GM21515 (cell line): ENCODE data around the gene FAM200B.

Experiments
- ATAC-seq: cut with Tn5 transposase; IDR thresholded peaks from one replicate; pipeline ENCODE4 v1.9.1; 2021; ENCODE audit not compliant: unreplicated experiment

FAM200B gene

DNA sequence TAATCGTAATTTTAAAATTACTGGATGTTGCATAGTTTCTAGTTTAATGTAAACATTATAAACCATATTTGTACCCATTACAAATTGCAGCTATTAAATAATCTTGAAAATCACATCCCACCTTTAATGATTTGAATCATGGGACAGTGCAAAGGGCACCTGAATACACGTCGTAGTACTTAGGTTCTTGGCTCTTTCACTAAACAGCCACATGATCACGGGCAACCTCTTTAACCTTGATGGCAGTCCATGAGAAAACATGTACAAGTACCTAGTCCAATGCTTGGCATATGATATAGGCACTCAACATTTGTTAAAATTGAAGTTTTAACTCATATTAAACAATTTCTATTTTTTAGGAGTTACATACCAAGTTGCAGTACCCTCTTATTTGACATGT is 14.6 kb upstream of the FAM200B start:
- no peak for ATAC-seq

GRCh38 chr4:15668566-15669435 is 12.8 kb upstream of the FAM200B start:
- ATAC-seq = no peak

- ATAC-seq = no peak
Measured at GRCh38 chr4:15670576-15670975, 11.1 kb upstream of the FAM200B start.

DNA sequence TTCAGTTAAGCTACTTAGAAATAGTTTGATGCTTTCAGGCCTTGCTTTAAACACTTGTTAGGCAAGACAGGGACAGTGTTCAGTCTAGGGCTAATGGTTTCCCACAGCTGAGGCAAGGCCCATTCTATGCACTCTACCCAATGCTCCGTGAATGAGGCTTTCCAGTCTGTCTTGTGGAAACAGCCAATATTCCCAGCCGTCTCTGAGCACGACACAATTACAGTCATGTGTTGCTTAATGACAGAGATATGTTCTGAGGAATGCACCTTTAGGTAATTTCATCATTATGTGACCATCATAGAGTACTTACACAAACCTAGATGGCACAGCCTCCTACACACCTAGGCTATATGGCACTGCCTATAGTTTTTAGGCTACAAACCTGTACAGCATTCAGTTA is 9.5 kb upstream of the FAM200B start:
- no peak for ATAC-seq

DNA sequence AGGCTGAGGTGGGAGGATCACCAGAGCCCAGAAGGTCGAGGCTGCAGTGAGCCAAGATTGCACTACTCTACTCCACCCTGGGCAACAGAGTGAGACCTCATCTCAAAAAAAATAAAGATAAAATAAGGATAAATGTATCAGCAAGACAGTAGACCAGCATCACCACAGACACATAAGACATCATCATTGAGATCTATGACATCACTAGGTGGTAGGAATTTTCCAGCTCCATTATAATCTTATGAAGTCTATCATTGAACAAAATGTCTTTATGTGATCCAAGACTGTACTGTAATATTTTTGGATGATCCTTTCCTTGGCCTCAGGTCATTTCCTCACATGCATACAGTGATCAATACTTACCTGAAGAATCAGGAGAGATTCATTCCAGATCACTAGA is 8.3 kb upstream of the FAM200B start:
- no peak for ATAC-seq

DNA sequence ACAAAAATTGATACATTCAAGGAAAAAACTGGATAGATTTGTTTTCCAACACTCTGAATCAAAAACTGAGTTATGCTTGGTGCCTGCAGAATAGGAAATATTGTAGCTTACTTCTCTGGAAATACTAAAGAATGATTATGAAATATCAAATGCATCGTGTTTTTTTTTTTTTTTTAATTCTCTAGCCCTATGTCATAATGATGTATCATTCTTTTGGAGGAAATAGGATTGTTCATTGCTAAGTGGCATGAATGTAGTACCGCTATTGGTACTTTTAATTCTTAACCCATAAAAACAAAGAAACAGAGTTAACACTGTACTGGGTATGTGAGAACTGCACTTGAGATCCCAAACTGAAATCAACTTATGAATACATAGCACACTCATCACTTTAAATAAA is 7.6 kb upstream of the FAM200B start:
- no peak for ATAC-seq

DNA sequence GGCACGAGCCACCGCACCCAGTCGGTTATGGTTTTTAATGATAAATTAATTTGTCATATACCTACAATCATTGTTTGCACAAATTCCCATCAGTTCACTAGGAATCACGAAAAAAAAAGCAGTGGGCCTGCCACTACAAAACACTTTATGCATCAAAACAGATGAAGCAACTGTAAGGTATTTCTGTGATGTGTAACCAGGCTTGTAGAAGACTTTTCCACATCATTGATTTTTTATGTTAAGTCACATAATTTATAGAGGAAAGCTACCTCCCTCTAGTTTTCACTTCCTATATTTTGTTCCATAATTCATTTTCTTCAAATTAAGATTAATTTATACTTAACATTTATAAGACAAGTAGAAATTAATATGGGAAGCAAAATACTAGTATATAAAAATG is 6.7 kb upstream of the FAM200B start:
- no peak for ATAC-seq

GRCh38 chr4:15675356-15675755 is 6.3 kb upstream of the FAM200B start:
- ATAC-seq = no peak

GRCh38 chr4:15676039-15676438 is 5.6 kb upstream of the FAM200B start:
- ATAC-seq = no peak

- no peak for ATAC-seq
Measured at GRCh38 chr4:15676899-15677298, 4.7 kb upstream of the FAM200B start.

- ATAC-seq = no peak
Measured at GRCh38 chr4:15677507-15677988, 4.1 kb upstream of the FAM200B start.

- ATAC-seq = no peak
Measured at GRCh38 chr4:15681067-15681371, 608 bp upstream of the FAM200B start.

DNA sequence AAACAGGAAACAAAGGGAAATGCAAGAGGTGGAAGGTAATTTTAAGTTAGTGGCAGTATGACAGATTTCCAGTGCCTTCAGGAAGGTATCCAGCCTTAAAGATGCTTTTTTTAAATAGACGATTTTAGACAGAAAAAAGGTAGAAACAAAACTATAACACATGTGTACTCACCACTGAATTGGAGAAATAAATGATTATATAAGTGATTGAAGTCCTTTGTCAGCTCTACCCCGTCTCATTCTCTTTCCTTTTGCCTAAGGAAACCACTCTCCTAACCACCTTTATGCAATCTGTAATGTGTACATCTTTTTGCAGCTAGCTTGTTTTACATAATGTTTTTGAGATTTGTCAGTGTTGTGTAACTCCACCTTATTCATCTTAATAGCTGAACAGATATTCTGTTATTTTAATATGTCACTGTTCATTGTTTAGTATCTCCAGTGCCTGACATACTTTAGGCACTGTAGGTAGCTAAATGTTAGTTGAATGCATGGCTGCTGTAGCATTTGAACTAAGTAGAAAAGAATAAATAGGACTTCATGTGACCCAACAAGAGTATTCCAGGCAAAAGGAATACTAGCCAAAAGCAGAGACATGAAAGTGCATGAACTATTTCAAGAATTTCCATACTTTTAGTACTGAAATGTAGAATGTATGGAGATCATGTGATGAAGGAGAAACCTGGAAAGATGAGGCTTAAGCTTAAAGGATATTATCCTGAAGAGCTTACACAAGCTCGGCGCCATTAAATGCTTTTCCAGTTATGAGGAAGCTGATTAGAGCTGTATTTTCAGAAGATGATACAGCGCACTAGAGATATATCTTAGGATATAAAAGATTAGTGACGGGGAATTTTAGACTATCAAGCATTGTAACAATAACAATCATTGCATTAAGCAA is 865 bp downstream of the FAM200B start:
- peak; percentile 4 for ATAC-seq

- ATAC-seq = no peak
Measured at GRCh38 chr4:15683143-15683495, 1.5 kb downstream of the FAM200B start.

DNA sequence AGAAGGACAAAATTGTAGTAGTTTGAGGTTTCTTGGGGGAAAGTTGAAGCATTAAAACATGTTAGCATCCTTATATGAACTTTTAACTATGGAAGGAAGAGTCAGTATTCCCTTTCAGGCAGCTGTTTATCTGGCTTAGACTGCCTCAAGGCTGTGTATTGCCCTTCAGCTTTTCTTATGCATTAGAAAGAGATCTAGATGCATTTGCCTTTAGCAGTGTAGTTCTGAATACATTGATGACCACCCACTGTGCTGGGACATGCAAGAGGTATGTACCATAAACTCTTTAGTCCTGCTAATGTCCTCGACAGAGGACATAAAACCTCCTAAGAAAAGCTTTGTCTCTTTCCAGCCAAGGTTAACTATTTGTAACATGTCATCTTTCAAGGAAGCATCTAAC is 2.9 kb downstream of the FAM200B start:
- no peak for ATAC-seq

DNA sequence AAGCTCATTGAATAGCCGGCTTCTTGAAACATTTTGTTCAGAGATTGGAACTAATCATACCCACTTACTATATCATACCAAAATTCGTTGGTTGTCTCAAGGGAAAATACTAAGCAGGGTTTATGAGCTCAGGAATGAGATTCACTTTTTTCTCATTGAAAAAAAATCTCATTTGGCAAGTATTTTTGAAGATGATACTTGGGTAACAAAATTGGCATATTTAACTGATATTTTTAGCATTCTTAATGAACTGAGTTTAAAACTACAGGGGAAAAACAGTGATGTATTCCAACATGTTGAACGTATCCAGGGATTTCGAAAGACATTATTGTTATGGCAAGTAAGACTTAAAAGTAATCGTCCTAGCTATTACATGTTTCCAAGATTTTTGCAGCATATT is 6.4 kb downstream of the FAM200B start:
- no peak for ATAC-seq

DNA sequence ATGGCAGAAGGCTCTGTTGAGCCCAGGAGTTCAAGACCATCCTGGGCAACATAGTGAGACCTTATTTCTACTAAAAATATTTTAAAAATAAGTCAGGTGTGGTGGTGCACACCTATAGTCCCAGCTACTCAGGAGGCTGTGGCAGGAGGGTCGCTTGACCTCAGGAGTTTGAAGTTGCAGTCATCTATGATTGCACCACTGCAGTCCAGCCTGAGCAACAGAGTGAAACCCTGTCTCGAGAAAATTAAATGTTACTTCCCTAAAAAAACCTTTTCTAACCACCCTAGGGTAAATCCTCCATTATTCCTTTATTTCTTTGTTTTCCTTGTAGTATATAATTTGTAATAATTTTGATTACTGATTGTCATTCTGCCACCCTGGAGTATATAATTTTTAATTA is 7.9 kb downstream of the FAM200B start:
- ATAC-seq = no peak

- ATAC-seq = no peak
Measured at GRCh38 chr4:15690020-15690809, 8.6 kb downstream of the FAM200B start.

GRCh38 chr4:15691346-15692135 is 9.9 kb downstream of the FAM200B start:
- no peak for ATAC-seq

DNA sequence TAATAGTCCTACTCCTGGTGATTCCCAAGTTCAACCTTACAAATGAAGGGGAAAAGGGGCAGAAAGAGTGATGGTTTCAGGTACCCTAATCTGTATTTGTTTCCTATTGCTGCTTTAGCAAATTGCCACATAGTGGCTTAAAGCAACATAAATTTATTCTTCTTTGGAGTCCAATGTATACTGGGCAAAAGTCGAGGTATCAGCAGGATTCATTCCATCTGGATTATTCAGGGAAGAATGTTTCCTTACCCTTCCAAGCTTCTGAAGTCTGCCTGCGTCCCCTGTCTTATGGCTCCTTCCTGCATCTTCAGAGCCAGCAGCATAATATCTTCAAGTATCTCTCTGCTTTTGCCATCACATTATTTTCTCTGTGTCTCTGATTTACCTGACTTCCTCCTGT is 11.0 kb downstream of the FAM200B start:
- ATAC-seq = no peak

GRCh38 chr4:15694431-15694830 is 12.8 kb downstream of the FAM200B start:
- ATAC-seq = no peak
